ENCODE data around the gene SUPT20HL2. TPM values are rescaled to one million over a fixed set of nuclear protein-coding genes. Genes with fewer than 3 reads are reported as not detected.

The SUPT20HL2 gene
- total and polyA plus RNA-seq, 2 of the 8 experiments (the other 6 are each of a cell fraction or from before 2014, with no cell fraction given): not detected

GRCh38 chrX:24355095-24355494, 41.2 kb upstream of the SUPT20HL2 start:
- no peak overlapping the region for H2AK5ac ChIP-seq (ENCODE audit: low read depth, low read length)
- no peak for FAIRE-seq
- H2AFZ ChIP-seq (ENCODE audit: low read length): no peak overlapping the region
- no peaks in the 10 kb centered on the region for H3K36me3 ChIP-seq (ENCODE audit: control insufficient read depth in 2 of 4, insufficient read depth in 4 of 4, low read length in 3 of 4)
- H2BK120ac ChIP-seq (replicated peaks; ENCODE audit: low read depth, low read length): no peak overlapping the region
- no peak overlapping the region for H3K4ac ChIP-seq (replicated peaks; ENCODE audit: insufficient read length, low read depth, low read length)
- H2BK20ac ChIP-seq (ENCODE audit: low read length): no peak overlapping the region
- no peak overlapping the region for H3K18ac ChIP-seq (ENCODE audit: extremely low read depth, low read length)
- H4K20me1 ChIP-seq (replicated peaks in 1 of 2; ENCODE audit: control insufficient read depth in 1 of 2, insufficient read depth in 2 of 2, low read length in 2 of 2): no peaks in the 10 kb centered on the region
- no peaks in the 10 kb centered on the region for H3K9me3 ChIP-seq (ENCODE audit: insufficient read depth in 2 of 2, low read depth in 1 of 2, low read length in 1 of 2)
- H2BK5ac ChIP-seq (ENCODE audit: low read depth, low read length): no peak overlapping the region
- H2BK12ac ChIP-seq (ENCODE audit: low read depth, low read length): no peak overlapping the region
- no peaks in the 10 kb centered on the region for H3K4me1 ChIP-seq (replicated peaks in 1 of 4; ENCODE audit: control insufficient read depth in 3 of 4, insufficient read depth in 4 of 4, low read length in 3 of 4)
- no peak overlapping the region for H3K4me3 ChIP-seq (ENCODE audit: extremely low read depth in 1 of 4, insufficient read depth in 2 of 4, low read depth in 3 of 4, low read length in 4 of 4)
- H3K79me2 ChIP-seq (ENCODE audit: control insufficient read depth in 1 of 2, insufficient read depth in 2 of 2, low read length in 2 of 2): no peaks in the 10 kb centered on the region
- no peak for DNase-seq (ENCODE audit: low read depth in 1 of 2, low spot score in 2 of 2)
- no peak overlapping the region for H3K9ac ChIP-seq (replicated peaks in 1 of 4; ENCODE audit: extremely low read depth in 1 of 4, low read depth in 3 of 4, low read length in 3 of 4)
- no peak overlapping the region for H2BK15ac ChIP-seq (ENCODE audit: low read length)
- no peak overlapping the region for H3K27ac ChIP-seq (ENCODE audit: low read depth, low read length)
- H4K8ac ChIP-seq (ENCODE audit: extremely low read depth, insufficient read depth, low read length): no peak overlapping the region
- H3K56ac ChIP-seq (replicated peaks; ENCODE audit: insufficient read length, low read depth, low read length): no peak overlapping the region
- H4K5ac ChIP-seq (ENCODE audit: insufficient read length, low read depth, low read length): no peak overlapping the region
- ChIA-PET CTCF (ENCODE audit: partially characterized antibody) (interaction anchor here (1.8 kb wide), 1 partner anchor 16 kb away, joined by 4 read pairs; no protein-coding TSS in a partner anchor), POLR2A (ENCODE audit: partially characterized antibody) (no interaction called here)
- H4K91ac ChIP-seq (replicated peaks; ENCODE audit: insufficient read length, low read length): no peak overlapping the region
- 96% methylated on average over 5 of the region's 8 CpGs; no CpG with 5 or more reads in 1 of the 2 experiments for WGBS, 2 experiments (ENCODE audit: extremely low coverage in 1 of 2, insufficient coverage in 1 of 2, insufficient read length in 1 of 2, insufficient replicate concordance in 2 of 2, low coverage in 1 of 2, low lambda C conversion rate in 2 of 2, missing lambda C conversion rate in 1 of 2)
- H3K23ac ChIP-seq (ENCODE audit: insufficient read length): no peak overlapping the region
- no peaks in the 10 kb centered on the region for H3K23me2 ChIP-seq (ENCODE audit: low read depth, low read length)
- H3K27me3 ChIP-seq (replicated peaks in 1 of 4; ENCODE audit: control insufficient read depth in 3 of 4, extremely low read depth in 1 of 4, insufficient read depth in 3 of 4, low read length in 3 of 4): no peaks in the 10 kb centered on the region
- no peak overlapping the region for H3K14ac ChIP-seq (ENCODE audit: insufficient read length)
- H3K79me1 ChIP-seq (ENCODE audit: low read depth, low read length): no peaks in the 10 kb centered on the region
- no peak overlapping the region for H3K4me2 ChIP-seq (ENCODE audit: insufficient read depth in 1 of 2, low read depth in 2 of 2, low read length in 2 of 2)
- TF ChIP-seq KDM1A (IDR thresholded peaks at IDR 0.05; ENCODE audit: borderline replicate concordance, low read length) (no peak), BRCA1 (IDR thresholded peaks at IDR 0.05; ENCODE audit: low read depth, low read length) (no peak), SP4 (IDR thresholded peaks at IDR 0.05; ENCODE audit: low read length) (no peak), CBX8 (IDR thresholded peaks at IDR 0.05; ENCODE audit: borderline replicate concordance, low read depth, low read length) (no peak), TCF12 (IDR thresholded peaks at IDR 0.05; ENCODE audit: low read depth, low read length) (no peak), TAF7 (optimal IDR thresholded peaks at IDR 0.05; ENCODE audit: borderline replicate concordance, low read depth, low read length) (no peak), KDM4A (IDR thresholded peaks at IDR 0.05; ENCODE audit: low read depth, low read length, severe bottlenecking) (no peak), EZH2 (IDR thresholded peaks at IDR 0.05; ENCODE audit: low read depth, low read length, severe bottlenecking) (no peak), GABPA (IDR thresholded peaks at IDR 0.05; ENCODE audit: borderline replicate concordance, insufficient read depth, low read length) (no peak), HDAC2 (IDR thresholded peaks at IDR 0.05; ENCODE audit: borderline replicate concordance in 1 of 2, low read depth in 2 of 2, low read length in 2 of 2) (no peak), RAD21 (IDR thresholded peaks at IDR 0.05 in 1 of 2, conservative IDR thresholded peaks at IDR 0.05 in 1 of 2; ENCODE audit: low read depth in 2 of 2, low read length in 2 of 2) (no peak), JUND (IDR thresholded peaks at IDR 0.05; ENCODE audit: low read length) (no peak), CHD1 (IDR thresholded peaks at IDR 0.05; ENCODE audit: low read depth, low read length) (no peak), PHF8 (conservative IDR thresholded peaks at IDR 0.05; ENCODE audit: low read depth, low read length) (no peak)
